DND-41 (cell line): ENCODE results near the gene DOCK3.

Experiments
- EZH2 ChIP-seq: IDR thresholded peaks from 3 replicates; pipeline ENCODE4 v1.6.1; 2012; ENCODE audit warnings: borderline replicate concordance, low read depth, mild to moderate bottlenecking, moderate library complexity, low read length, inconsistent platforms; ENCODE audit not compliant: severe bottlenecking
- TF ChIP-seq, protein P1 (sequence below): IDR thresholded peaks from 2 replicates; pipeline ENCODE4 v1.5.1; 2012; ENCODE audit warnings: borderline replicate concordance, low read length, moderate library complexity, mild to moderate bottlenecking; ENCODE audit not compliant: poor library complexity, severe bottlenecking; ENCODE audit errors: extremely low read depth

DNA sequence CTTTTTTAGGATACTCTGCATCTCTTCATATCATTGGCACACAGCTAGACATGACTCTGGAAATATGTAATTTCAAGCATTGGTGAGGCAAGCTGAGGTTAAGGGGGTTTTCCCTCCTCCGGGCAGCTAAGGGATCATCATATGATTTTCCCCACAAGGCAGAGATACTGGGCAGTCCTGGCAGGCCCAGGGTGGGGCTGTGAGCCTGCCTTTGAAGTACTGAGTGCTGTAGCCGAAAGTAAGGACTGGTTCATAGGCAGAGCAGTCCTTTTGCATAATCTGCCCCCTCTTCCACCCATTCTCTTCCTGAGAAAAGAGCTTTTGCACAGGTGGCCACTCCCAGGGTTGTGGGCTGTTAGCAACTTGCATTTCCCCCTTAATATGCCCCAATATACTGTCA is 541.6 kb downstream of the DOCK3 start:
- TF ChIP-seq, protein P1, sequence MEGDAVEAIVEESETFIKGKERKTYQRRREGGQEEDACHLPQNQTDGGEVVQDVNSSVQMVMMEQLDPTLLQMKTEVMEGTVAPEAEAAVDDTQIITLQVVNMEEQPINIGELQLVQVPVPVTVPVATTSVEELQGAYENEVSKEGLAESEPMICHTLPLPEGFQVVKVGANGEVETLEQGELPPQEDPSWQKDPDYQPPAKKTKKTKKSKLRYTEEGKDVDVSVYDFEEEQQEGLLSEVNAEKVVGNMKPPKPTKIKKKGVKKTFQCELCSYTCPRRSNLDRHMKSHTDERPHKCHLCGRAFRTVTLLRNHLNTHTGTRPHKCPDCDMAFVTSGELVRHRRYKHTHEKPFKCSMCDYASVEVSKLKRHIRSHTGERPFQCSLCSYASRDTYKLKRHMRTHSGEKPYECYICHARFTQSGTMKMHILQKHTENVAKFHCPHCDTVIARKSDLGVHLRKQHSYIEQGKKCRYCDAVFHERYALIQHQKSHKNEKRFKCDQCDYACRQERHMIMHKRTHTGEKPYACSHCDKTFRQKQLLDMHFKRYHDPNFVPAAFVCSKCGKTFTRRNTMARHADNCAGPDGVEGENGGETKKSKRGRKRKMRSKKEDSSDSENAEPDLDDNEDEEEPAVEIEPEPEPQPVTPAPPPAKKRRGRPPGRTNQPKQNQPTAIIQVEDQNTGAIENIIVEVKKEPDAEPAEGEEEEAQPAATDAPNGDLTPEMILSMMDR, result no peak
- no peak for TF ChIP-seq EZH2
